D721Med (cell line): Measurements from ENCODE around the gene IL17RA.

Experiments
- DNase-seq: peaks from one replicate; pipeline ENCODE4 v3.0.0; 2011; ENCODE audit warnings: low spot score; ENCODE audit not compliant: insufficient read length
- FAIRE-seq: peaks from 2 replicates; lab custom pipeline; 2011; peaks lifted over from hg19 to GRCh38; lab: Jason Lieb, UNC
- TF ChIP-seq, protein P1 (sequence below): IDR thresholded peaks from 2 replicates; pipeline ENCODE4 v1.5.1; 2012; ENCODE audit warnings: mild to moderate bottlenecking, control low read depth; ENCODE audit not compliant: insufficient read depth; ENCODE audit errors: missing control alignments

Gene IL17RA

DNA sequence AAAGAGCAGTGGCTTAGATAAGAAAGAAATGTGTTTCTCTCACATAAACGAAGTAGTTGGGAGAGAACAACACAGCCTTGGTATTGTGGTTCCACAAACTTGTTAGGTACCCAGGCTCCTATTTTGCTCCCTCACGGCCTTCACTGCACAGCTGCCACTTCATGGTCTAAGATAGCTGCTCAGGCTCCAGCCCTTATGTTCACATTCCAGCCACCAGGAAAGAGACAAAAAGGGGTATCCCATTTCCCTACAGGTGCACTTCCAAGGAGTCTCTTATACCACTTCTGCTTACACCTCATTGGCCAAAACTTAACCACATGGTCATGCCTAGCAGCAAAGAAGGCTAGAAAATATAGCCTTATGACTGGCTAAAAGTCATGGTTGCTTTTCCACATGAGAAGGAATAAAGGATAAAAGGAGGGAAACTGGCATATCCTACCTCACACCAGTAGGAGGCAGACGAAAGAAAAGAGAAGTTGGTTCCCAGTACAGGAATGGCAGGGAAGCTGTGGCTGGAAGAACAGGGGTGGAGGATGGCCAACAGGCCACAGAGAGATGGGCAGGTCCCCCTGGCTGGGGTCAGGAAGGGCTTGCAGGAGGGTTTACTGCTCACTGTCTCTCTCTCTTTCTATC lies 79.7 kb downstream of the IL17RA start:
- no peak for FAIRE-seq
- no peak for DNase-seq
- TF ChIP-seq, protein P1, sequence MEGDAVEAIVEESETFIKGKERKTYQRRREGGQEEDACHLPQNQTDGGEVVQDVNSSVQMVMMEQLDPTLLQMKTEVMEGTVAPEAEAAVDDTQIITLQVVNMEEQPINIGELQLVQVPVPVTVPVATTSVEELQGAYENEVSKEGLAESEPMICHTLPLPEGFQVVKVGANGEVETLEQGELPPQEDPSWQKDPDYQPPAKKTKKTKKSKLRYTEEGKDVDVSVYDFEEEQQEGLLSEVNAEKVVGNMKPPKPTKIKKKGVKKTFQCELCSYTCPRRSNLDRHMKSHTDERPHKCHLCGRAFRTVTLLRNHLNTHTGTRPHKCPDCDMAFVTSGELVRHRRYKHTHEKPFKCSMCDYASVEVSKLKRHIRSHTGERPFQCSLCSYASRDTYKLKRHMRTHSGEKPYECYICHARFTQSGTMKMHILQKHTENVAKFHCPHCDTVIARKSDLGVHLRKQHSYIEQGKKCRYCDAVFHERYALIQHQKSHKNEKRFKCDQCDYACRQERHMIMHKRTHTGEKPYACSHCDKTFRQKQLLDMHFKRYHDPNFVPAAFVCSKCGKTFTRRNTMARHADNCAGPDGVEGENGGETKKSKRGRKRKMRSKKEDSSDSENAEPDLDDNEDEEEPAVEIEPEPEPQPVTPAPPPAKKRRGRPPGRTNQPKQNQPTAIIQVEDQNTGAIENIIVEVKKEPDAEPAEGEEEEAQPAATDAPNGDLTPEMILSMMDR = no peak
